H9 (cell line): Measurements from ENCODE around the gene ANKRD30A. TPM values are rescaled to one million over a fixed set of nuclear protein-coding genes. Genes with fewer than 3 reads are reported as not detected.
"Not testable (repeated sequence)": the region's sequence is repeated elsewhere in the genome, so short reads cannot be mapped to it uniquely, and the experiment has no call there.

Experiments
- DNase-seq: peaks from one replicate; pipeline ENCODE4 v3.0.0-alpha.2; 2017
- H2AFZ ChIP-seq: one replicate; pipeline ENCODE4 v1.6.1; 2013; ENCODE audit warnings: mild to moderate bottlenecking, low read length, control low read depth, moderate library complexity
- H2AK5ac ChIP-seq: 2 replicates; pipeline ENCODE4 v1.6.1; 2013; ENCODE audit warnings: low read length, control low read depth, mixed read lengths; ENCODE audit not compliant: insufficient read length
- H2BK120ac ChIP-seq: one replicate; pipeline ENCODE4 v1.6.1; 2013; ENCODE audit warnings: low read depth, mild to moderate bottlenecking, low read length, control low read depth, inconsistent platforms; ENCODE audit not compliant: poor library complexity, severe bottlenecking
- H2BK12ac ChIP-seq: 2 replicates; pipeline ENCODE4 v1.6.1; 2013; ENCODE audit warnings: low read length, control low read depth, mixed read lengths, low read depth; ENCODE audit not compliant: insufficient read length
- H2BK15ac ChIP-seq: 2 replicates; pipeline ENCODE4 v1.6.1; 2013; ENCODE audit warnings: low read depth, low read length, control low read depth
- H2BK20ac ChIP-seq: one replicate; pipeline ENCODE4 v1.6.1; 2013; ENCODE audit warnings: low read depth, mild to moderate bottlenecking, low read length, control low read depth, inconsistent platforms; ENCODE audit not compliant: poor library complexity, severe bottlenecking
- H2BK5ac ChIP-seq: 2 replicates; pipeline ENCODE4 v1.6.1; 2013; ENCODE audit warnings: low read length, control low read depth, mixed read lengths; ENCODE audit not compliant: insufficient read length
- H3K14ac ChIP-seq: 2 replicates; pipeline ENCODE4 v1.6.1; 2013; ENCODE audit warnings: low read length, control low read depth; ENCODE audit not compliant: insufficient read depth
- H3K18ac ChIP-seq: 2 replicates; pipeline ENCODE4 v1.6.1; 2013; ENCODE audit warnings: low read depth, mild to moderate bottlenecking, mixed read lengths, low read length, control low read depth; ENCODE audit not compliant: insufficient read length
- H3K23ac ChIP-seq: 2 replicates; pipeline ENCODE4 v1.6.1; 2013; ENCODE audit warnings: low read length, control low read depth, mixed read lengths, low read depth; ENCODE audit not compliant: insufficient read length
- H3K23me2 ChIP-seq: 2 replicates; pipeline ENCODE4 v1.6.1; 2013; ENCODE audit warnings: low read depth, mild to moderate bottlenecking, mixed read lengths, low read length, control low read depth; ENCODE audit not compliant: insufficient read length, poor library complexity, severe bottlenecking
- H3K27ac ChIP-seq: 2 replicates; pipeline ENCODE4 v1.5.1; 2013; ENCODE audit warnings: low read length, control low read depth, mixed read lengths, low read depth; ENCODE audit not compliant: insufficient read length
- H3K27me3 ChIP-seq: 2 replicates; pipeline ENCODE4 v1.6.1; 2013; ENCODE audit warnings: low read length, control low read depth, inconsistent platforms; ENCODE audit not compliant: insufficient read depth
- H3K4ac ChIP-seq: 2 replicates; pipeline ENCODE4 v1.6.1; 2013; ENCODE audit warnings: low read depth, mild to moderate bottlenecking, control low read depth, inconsistent platforms, low read length, moderate library complexity
- H3K4me1 ChIP-seq: 2 replicates; pipeline ENCODE4 v1.6.1; 2013; ENCODE audit warnings: low read length, control low read depth, inconsistent platforms; ENCODE audit not compliant: insufficient read depth
- H3K4me2 ChIP-seq: 2 replicates; pipeline ENCODE4 v1.6.1; 2013; ENCODE audit warnings: low read length, control low read depth, mixed read lengths; ENCODE audit not compliant: insufficient read length, insufficient read depth
- H3K56ac ChIP-seq: 2 replicates; pipeline ENCODE4 v1.6.1; 2013; ENCODE audit warnings: low read depth, mild to moderate bottlenecking, mixed read lengths, low read length, control low read depth; ENCODE audit not compliant: insufficient read length
- H3K79me1 ChIP-seq: 2 replicates; pipeline ENCODE4 v1.6.1; 2013; ENCODE audit warnings: low read depth, mild to moderate bottlenecking, moderate library complexity, low read length, control low read depth, inconsistent platforms; ENCODE audit not compliant: insufficient read depth, poor library complexity, severe bottlenecking
- H3K79me2 ChIP-seq: 2 replicates; pipeline ENCODE4 v1.6.1; 2013; ENCODE audit warnings: low read length, control low read depth, inconsistent platforms; ENCODE audit not compliant: insufficient read depth
- H3K9ac ChIP-seq: 2 replicates; pipeline ENCODE4 v1.6.1; 2013; ENCODE audit warnings: low read length, control low read depth, mixed read lengths; ENCODE audit not compliant: insufficient read length; ENCODE audit errors: extremely low read depth
- H3K9me3 ChIP-seq: one replicate; pipeline ENCODE4 v1.6.1; 2013; ENCODE audit warnings: low read depth, low read length, inconsistent platforms; ENCODE audit not compliant: control insufficient read depth
- H3T11ph ChIP-seq: one replicate; pipeline ENCODE4 v1.6.1; 2013; ENCODE audit warnings: mild to moderate bottlenecking, low read length, control low read depth, inconsistent platforms
- H4K20me1 ChIP-seq: one replicate; pipeline ENCODE4 v1.6.1; 2013; ENCODE audit not compliant: control insufficient read depth, insufficient read length, insufficient read depth
- H4K5ac ChIP-seq: 2 replicates; pipeline ENCODE4 v1.6.1; 2013; ENCODE audit warnings: low read depth, mild to moderate bottlenecking, mixed read lengths, low read length, control low read depth; ENCODE audit not compliant: insufficient read length
- H4K8ac ChIP-seq: replicated peaks from 2 replicates; pipeline ENCODE4 v1.6.1; 2013; ENCODE audit warnings: low read length, control low read depth, mixed read lengths, low read depth; ENCODE audit not compliant: insufficient read length
- H4K91ac ChIP-seq: 2 replicates; pipeline ENCODE4 v1.6.1; 2013; ENCODE audit warnings: low read depth, mild to moderate bottlenecking, moderate library complexity, mixed read lengths, low read length, control low read depth; ENCODE audit not compliant: insufficient read length
- H3K27ac Mint-ChIP-seq, 3 experiments: 2 replicates in 2 of 3; 3 replicates in 1 of 3; pipeline ENCODE4 v1.8.0; 2020 to 2021; ENCODE audit warnings: mixed read lengths in 3 of 3, mild to moderate bottlenecking in 1 of 3, moderate library complexity in 1 of 3
- H3K27me3 Mint-ChIP-seq: 2 replicates; pipeline ENCODE4 v1.8.0; 2021; ENCODE audit warnings: low read depth, mild to moderate bottlenecking, moderate library complexity, mixed read lengths
- H3K36me3 Mint-ChIP-seq, 3 experiments: 2 replicates in 2 of 3; 3 replicates in 1 of 3; pipeline ENCODE4 v1.8.0; 2020 to 2021; ENCODE audit warnings: low read depth in 3 of 3, mixed read lengths in 3 of 3; ENCODE audit not compliant: insufficient read depth in 1 of 3
- H3K4me1 Mint-ChIP-seq, 2 experiments: 2 replicates each; pipeline ENCODE4 v1.8.0; 2020; ENCODE audit warnings: mixed read lengths in 2 of 2
- H3K4me3 Mint-ChIP-seq, 2 experiments: 2 replicates in 1 of 2; 3 replicates in 1 of 2; pipeline ENCODE4 v1.8.0; 2020 to 2021; ENCODE audit warnings: mild to moderate bottlenecking in 2 of 2, mixed read lengths in 2 of 2, moderate library complexity in 1 of 2
- H3K9me3 Mint-ChIP-seq, 2 experiments: 2 replicates in 1 of 2; 3 replicates in 1 of 2; pipeline ENCODE4 v1.8.0; 2020; ENCODE audit warnings: mild to moderate bottlenecking in 2 of 2, mixed read lengths in 2 of 2, moderate library complexity in 1 of 2
- WGBS: extraction: QIAGEN DNeasy Blood & Tissue Kit; methylation state at CpG from one replicate; pipeline ENCODE4 v1.1.7; 2013; ENCODE audit warnings: missing lambda C conversion rate, low lambda C conversion rate, mixed read lengths; ENCODE audit not compliant: insufficient read length; ENCODE audit errors: extremely low coverage; 5-methylcytosine and 5-hydroxymethylcytosine counted together
- total RNA-seq: library from RNA; stranded (reverse); gene quantifications from 2 replicates; pipeline ENCODE4 v1.2.1, GENCODE V29; 2021
- TF ChIP-seq, protein P1 (sequence below): fragments of 200-600 bp; sonication (generic); conservative IDR thresholded peaks from 3 replicates; pipeline ENCODE4 v1.8.0; 2021; ENCODE audit warnings: antibody characterized with exemption, mild to moderate bottlenecking

Gene ANKRD30A
- total RNA-seq, 1 experiment from 2014 or later: not detected

DNA sequence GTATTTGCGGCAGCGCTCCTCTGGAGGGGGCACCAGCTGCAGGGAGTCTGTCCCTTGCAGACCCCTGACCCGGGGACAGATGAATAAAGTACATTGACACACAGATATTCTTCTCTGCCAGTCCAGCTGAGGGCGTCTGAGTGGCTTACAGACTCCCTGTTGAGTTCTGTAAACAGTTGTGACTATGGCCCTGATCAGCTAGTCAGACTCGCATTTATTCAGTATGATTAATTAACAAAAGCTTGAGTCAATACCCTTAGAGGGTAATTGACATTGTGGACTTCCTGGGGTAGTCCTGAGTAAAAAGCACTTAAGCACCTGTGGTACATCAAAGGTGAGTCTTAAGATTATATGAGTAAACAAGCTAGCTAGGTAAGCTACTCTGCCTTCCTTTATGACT is 21.0 kb downstream of the ANKRD30A start:
- H3K36me3 Mint-ChIP-seq: peaks cover 0 to 10% (median 5%) of the 10 kb centered on the region in 3 experiments; a peak in 5 of 7 replicates
- Histone ChIP-seq H4K91ac (no peak overlapping the region), H3K56ac (no peak overlapping the region), H3K14ac (no peak overlapping the region), H3K4ac (no peak overlapping the region), H3K79me2 (no peaks in the 10 kb centered on the region), H3T11ph (no peak overlapping the region), H4K20me1 (no peaks in the 10 kb centered on the region), H3K18ac (no peak overlapping the region), H2BK120ac (no peak overlapping the region), H3K23ac (no peak overlapping the region), H4K8ac (no peak overlapping the region), H3K9ac (no peak overlapping the region), H3K27ac (no peak overlapping the region), H3K23me2 (no peaks in the 10 kb centered on the region), H2BK12ac (no peak overlapping the region), H3K79me1 (no peaks in the 10 kb centered on the region), H2BK5ac (no peak overlapping the region), H2AFZ (no peak overlapping the region), H3K4me1 (no peaks in the 10 kb centered on the region), H3K4me2 (no peak overlapping the region), H3K9me3 (peaks cover 21% of the 10 kb centered on the region), H4K5ac (no peak overlapping the region), H2AK5ac (no peak overlapping the region), H3K27me3 (no peaks in the 10 kb centered on the region; the same call in 1 of the 2 replicates), H2BK20ac (no peak overlapping the region), H2BK15ac (no peak overlapping the region)
- WGBS: no CpG with 5 or more reads among the region's 5 CpGs
- H3K4me3 Mint-ChIP-seq: no peak overlapping the region
- TF ChIP-seq, protein P1, sequence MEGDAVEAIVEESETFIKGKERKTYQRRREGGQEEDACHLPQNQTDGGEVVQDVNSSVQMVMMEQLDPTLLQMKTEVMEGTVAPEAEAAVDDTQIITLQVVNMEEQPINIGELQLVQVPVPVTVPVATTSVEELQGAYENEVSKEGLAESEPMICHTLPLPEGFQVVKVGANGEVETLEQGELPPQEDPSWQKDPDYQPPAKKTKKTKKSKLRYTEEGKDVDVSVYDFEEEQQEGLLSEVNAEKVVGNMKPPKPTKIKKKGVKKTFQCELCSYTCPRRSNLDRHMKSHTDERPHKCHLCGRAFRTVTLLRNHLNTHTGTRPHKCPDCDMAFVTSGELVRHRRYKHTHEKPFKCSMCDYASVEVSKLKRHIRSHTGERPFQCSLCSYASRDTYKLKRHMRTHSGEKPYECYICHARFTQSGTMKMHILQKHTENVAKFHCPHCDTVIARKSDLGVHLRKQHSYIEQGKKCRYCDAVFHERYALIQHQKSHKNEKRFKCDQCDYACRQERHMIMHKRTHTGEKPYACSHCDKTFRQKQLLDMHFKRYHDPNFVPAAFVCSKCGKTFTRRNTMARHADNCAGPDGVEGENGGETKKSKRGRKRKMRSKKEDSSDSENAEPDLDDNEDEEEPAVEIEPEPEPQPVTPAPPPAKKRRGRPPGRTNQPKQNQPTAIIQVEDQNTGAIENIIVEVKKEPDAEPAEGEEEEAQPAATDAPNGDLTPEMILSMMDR: no peak
- H3K4me1 Mint-ChIP-seq: no peaks in the 10 kb centered on the region
- no peak overlapping the region for H3K27ac Mint-ChIP-seq
- H3K27me3 Mint-ChIP-seq: no peaks in the 10 kb centered on the region; the same call in 1 of the 2 replicates
- peaks cover 78 to 79% of the 10 kb centered on the region in 2 experiments for H3K9me3 Mint-ChIP-seq
- no peak for DNase-seq

DNA sequence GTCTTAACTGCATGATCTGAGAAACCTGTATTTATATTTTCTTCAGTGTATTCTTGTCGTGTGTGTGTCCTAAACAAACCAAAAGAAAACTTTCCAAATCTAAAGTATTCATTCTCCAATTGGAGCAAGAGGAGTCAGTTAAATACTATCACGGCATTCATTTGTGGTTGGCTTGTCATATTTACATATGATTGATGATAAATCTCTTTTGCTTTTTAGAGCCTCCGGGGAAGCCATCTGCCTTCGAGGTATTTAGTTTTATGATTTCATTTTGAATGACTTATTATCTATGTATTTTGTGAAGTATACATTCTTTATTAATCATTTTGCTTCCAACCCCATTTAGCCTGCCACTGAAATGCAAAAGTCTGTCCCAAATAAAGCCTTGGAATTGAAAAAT is 37.0 kb downstream of the ANKRD30A start:
- H4K20me1 ChIP-seq, H2BK15ac ChIP-seq, H3K79me2 ChIP-seq, H3K18ac ChIP-seq, H3K23me2 ChIP-seq, H3K4me1 Mint-ChIP-seq, H2AK5ac ChIP-seq, H3K4me2 ChIP-seq, H3K27ac ChIP-seq, H2BK5ac ChIP-seq, H3K4ac ChIP-seq, H2BK12ac ChIP-seq, H3K27me3 Mint-ChIP-seq, H3K23ac ChIP-seq, H3K56ac ChIP-seq, H4K5ac ChIP-seq, H3K4me3 Mint-ChIP-seq, H4K91ac ChIP-seq, H2BK20ac ChIP-seq, H3K79me1 ChIP-seq, H3K9ac ChIP-seq, H4K8ac ChIP-seq, H3K14ac ChIP-seq, H3K27me3 ChIP-seq, H3K36me3 Mint-ChIP-seq, H3T11ph ChIP-seq, H3K9me3 ChIP-seq, H2AFZ ChIP-seq, H3K4me1 ChIP-seq, H3K27ac Mint-ChIP-seq, H2BK120ac ChIP-seq, DNase-seq: not testable (repeated sequence)
- no CpG with 5 or more reads among the region's 4 CpGs for WGBS
- H3K9me3 Mint-ChIP-seq: peaks cover 60 to 61% of the 10 kb centered on the region in 2 experiments
